ENCODE results near the gene DSCAML1.

GRCh38 chr11:117443266-117444186, 353.5 kb downstream of the DSCAML1 start:
- TF ChIP-seq EZH2 (IDR thresholded peaks at IDR 0.05; ENCODE audit: borderline replicate concordance, low read length) (no peak), CTCF (IDR thresholded peaks at IDR 0.05; ENCODE audit: low read length) (no peak)

Data from OCI-LY1 (cell line).